Suprapubic skin (tissue), 3 donors: ENCODE results near the gene GTF2IRD2.
"Not testable (repeated sequence)": the region's sequence is repeated elsewhere in the genome, so short reads cannot be mapped to it uniquely, and the experiment has no call there.

ENCODE experiments used
- POLR2A ChIP-seq, 2 donors: fragments of 450-650 bp; IDR thresholded peaks; one replicate each; pipeline ENCODE4 v1.6.1; 2017; ENCODE audit warnings: antibody characterized with exemption in 2 of 2, mild to moderate bottlenecking in 2 of 2, moderate library complexity in 2 of 2
- TF ChIP-seq, protein P1 (sequence below), 2 donors: fragments of 200-600 bp in 1 of 2; fragments of 450-650 bp in 1 of 2; sonication (generic) in 1 of 2; IDR thresholded peaks; one replicate each; pipeline ENCODE4 v1.5.1; 2016 to 2019; ENCODE audit warnings: antibody characterized with exemption in 2 of 2, mild to moderate bottlenecking in 1 of 2, moderate library complexity in 1 of 2

DNA sequence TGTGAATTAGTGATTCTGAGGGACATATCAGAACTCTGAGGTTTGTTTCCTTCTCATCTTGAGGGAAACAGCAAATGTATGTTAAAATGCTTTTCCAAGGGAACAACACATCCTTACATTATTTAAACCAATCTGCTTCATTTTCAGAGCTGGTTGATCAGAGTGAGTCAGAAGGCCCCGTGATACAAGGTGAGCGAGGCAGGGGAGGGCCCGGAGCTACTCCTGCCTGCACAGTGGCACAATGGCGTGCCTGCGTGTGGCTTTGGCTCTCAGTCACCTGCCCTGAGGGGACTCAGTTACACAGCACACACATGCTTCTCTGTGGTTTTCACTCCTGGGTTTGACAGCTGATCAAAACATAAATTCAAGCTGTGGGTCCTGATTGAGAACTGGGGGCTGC, 94.7 kb downstream of the GTF2IRD2 start:
- TF ChIP-seq POLR2A (IDR thresholded peaks at IDR 0.05) = not testable (repeated sequence)
- TF ChIP-seq, protein P1, sequence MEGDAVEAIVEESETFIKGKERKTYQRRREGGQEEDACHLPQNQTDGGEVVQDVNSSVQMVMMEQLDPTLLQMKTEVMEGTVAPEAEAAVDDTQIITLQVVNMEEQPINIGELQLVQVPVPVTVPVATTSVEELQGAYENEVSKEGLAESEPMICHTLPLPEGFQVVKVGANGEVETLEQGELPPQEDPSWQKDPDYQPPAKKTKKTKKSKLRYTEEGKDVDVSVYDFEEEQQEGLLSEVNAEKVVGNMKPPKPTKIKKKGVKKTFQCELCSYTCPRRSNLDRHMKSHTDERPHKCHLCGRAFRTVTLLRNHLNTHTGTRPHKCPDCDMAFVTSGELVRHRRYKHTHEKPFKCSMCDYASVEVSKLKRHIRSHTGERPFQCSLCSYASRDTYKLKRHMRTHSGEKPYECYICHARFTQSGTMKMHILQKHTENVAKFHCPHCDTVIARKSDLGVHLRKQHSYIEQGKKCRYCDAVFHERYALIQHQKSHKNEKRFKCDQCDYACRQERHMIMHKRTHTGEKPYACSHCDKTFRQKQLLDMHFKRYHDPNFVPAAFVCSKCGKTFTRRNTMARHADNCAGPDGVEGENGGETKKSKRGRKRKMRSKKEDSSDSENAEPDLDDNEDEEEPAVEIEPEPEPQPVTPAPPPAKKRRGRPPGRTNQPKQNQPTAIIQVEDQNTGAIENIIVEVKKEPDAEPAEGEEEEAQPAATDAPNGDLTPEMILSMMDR (IDR thresholded peaks at IDR 0.05) = not testable (repeated sequence)
